GM19438 (cell line): Measurements from ENCODE around the gene SMAP1.

Source experiments
- ATAC-seq: cut with Tn5 transposase; IDR thresholded peaks from one replicate; pipeline ENCODE4 v1.9.1; 2021; ENCODE audit warnings: low read depth; ENCODE audit not compliant: unreplicated experiment

The SMAP1 gene

GRCh38 chr6:70676821-70677220 lies 9.1 kb downstream of the SMAP1 start:
- ATAC-seq: no peak

- ATAC-seq: no peak
These were observed 12.7 kb downstream of the SMAP1 start for GRCh38 chr6:70680396-70680795.

GRCh38 chr6:70684794-70685493 lies 17.3 kb downstream of the SMAP1 start:
- no peak for ATAC-seq

GRCh38 chr6:70685494-70686180 lies 18.0 kb downstream of the SMAP1 start:
- no peak for ATAC-seq

- ATAC-seq: no peak
These were observed 19.0 kb downstream of the SMAP1 start for GRCh38 chr6:70686548-70687133.

- no peak for ATAC-seq
These were observed 26.2 kb downstream of the SMAP1 start for GRCh38 chr6:70693887-70694286.

GRCh38 chr6:70694371-70694770 lies 26.7 kb downstream of the SMAP1 start:
- no peak for ATAC-seq

- ATAC-seq: no peak
These were observed 33.5 kb downstream of the SMAP1 start for GRCh38 chr6:70700922-70701876.

GRCh38 chr6:70705772-70706171 lies 38.1 kb downstream of the SMAP1 start:
- ATAC-seq: no peak

GRCh38 chr6:70706491-70707123 lies 38.9 kb downstream of the SMAP1 start:
- no peak for ATAC-seq

GRCh38 chr6:70707893-70708292 lies 40.2 kb downstream of the SMAP1 start:
- no peak for ATAC-seq

GRCh38 chr6:70708448-70708847 lies 40.8 kb downstream of the SMAP1 start:
- no peak for ATAC-seq

- no peak for ATAC-seq
These were observed 42.1 kb downstream of the SMAP1 start for GRCh38 chr6:70709826-70710225.

- no peak for ATAC-seq
These were observed 47.1 kb downstream of the SMAP1 start for GRCh38 chr6:70714716-70715257.

- peak; percentile 65 for ATAC-seq
These were observed 49.5 kb downstream of the SMAP1 start for GRCh38 chr6:70717038-70717801.

GRCh38 chr6:70724524-70724923 lies 56.8 kb downstream of the SMAP1 start:
- ATAC-seq: no peak

GRCh38 chr6:70725817-70726415 lies 58.2 kb downstream of the SMAP1 start:
- ATAC-seq: no peak

GRCh38 chr6:70734381-70734780 lies 66.7 kb downstream of the SMAP1 start:
- no peak for ATAC-seq

- no peak for ATAC-seq
These were observed 67.3 kb downstream of the SMAP1 start for GRCh38 chr6:70734979-70735378.
